IPS-18a (cell line): ENCODE measurements around the gene SERGEF.

Experiments
- H3K27ac ChIP-seq: one replicate; pipeline ENCODE4 v1.5.1; 2013; ENCODE audit warnings: low read length
- H3K27me3 ChIP-seq: one replicate; pipeline ENCODE4 v1.6.1; 2013; ENCODE audit warnings: mild to moderate bottlenecking, low read length; ENCODE audit not compliant: control insufficient read depth, insufficient read depth
- H3K36me3 ChIP-seq: one replicate; pipeline ENCODE4 v1.6.1; 2013; ENCODE audit warnings: low read depth, low read length; ENCODE audit not compliant: control insufficient read depth
- H3K4me1 ChIP-seq: one replicate; pipeline ENCODE4 v1.6.1; 2013; ENCODE audit warnings: low read depth, low read length; ENCODE audit not compliant: control insufficient read depth
- H3K4me3 ChIP-seq: one replicate; pipeline ENCODE4 v1.5.1; 2013; ENCODE audit warnings: low read length
- H3K9ac ChIP-seq: one replicate; pipeline ENCODE4 v1.6.1; 2013; ENCODE audit warnings: mild to moderate bottlenecking, low read length, moderate library complexity
- H3K9me3 ChIP-seq: one replicate; pipeline ENCODE4 v1.6.1; 2013; ENCODE audit warnings: low read depth, low read length; ENCODE audit not compliant: control insufficient read depth

SERGEF gene

DNA sequence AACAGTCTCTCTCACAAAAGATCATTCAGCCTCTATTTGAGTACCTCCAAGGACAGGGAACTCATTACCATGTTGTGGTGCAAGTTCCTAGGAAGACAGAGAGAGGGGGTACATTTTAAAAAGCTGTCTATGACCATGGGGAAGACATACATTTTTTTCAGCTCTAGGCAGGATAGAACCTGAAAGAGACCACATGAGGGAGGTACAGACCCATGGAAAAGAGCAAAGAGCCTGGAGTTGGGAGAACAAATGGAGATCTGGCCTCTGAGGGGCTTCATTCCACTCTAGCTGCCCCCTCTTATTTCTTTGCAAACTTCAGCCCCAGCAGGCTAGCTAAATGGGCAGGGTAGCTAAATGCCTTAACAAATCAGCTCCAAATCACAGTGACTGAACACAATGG is 241.9 kb downstream of the SERGEF start:
- Histone ChIP-seq H3K36me3 (no peaks in the 10 kb centered on the region), H3K27ac (no peak overlapping the region), H3K9ac (no peak overlapping the region), H3K27me3 (no peaks in the 10 kb centered on the region), H3K4me3 (no peak overlapping the region), H3K4me1 (no peaks in the 10 kb centered on the region), H3K9me3 (no peaks in the 10 kb centered on the region)

DNA sequence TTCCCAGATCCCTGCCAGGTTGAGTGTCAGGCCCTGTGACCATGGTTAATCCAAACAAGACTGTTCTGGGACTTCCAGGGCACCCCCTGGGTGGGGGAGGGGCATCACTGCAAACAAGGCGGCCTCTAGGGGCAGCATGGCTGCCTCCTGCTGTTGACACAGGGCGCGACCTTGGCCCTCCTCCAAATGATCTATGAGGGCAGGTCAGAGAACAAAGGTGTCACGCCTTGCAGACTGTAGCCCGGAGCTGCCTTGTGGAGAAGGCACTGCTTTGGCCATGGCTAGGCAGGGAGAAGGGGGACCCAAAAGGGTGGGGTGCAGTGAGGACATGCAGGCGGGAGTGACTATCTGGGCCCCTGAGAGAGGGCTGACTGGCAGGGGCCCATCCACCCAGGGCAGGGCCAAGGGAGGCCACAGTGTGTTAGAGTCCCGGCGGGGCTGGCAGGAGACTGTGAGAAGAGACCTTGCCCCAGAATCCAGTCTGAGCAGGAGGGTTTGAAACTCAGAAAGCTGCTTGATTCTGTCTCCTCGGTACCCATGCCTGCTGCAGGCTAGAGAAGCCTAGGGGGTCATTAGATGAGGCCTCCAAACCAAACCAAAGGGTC is 242.7 kb downstream of the SERGEF start:
- Histone ChIP-seq H3K4me1 (no peaks in the 10 kb centered on the region), H3K4me3 (no peak overlapping the region), H3K9me3 (no peaks in the 10 kb centered on the region), H3K9ac (no peak overlapping the region), H3K36me3 (no peaks in the 10 kb centered on the region), H3K27me3 (no peaks in the 10 kb centered on the region), H3K27ac (no peak overlapping the region)

DNA sequence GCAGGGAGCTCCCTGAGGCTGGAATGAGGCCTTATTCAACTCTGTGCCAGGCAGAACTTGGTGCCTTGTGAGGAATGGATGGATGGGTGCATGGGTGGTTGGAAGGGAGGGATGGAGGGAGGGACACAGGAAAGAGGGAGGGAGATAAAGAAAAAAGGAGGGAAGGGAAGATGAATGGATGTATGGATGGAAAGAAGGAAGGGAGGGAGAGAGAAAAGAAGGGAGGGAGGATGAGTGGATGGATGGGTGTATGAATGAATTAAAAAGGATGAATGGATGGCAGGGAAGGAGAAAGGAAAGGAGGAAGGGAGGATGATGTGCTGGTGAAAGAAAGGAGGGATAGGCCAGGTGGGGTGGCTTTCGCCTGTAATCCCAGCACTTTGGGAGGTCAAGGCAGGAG is 243.6 kb downstream of the SERGEF start:
- no peaks in the 10 kb centered on the region for H3K4me1 ChIP-seq
- H3K27me3 ChIP-seq: no peaks in the 10 kb centered on the region
- H3K36me3 ChIP-seq: no peaks in the 10 kb centered on the region
- H3K9me3 ChIP-seq: no peaks in the 10 kb centered on the region
- no peak overlapping the region for H3K27ac ChIP-seq
- no peak overlapping the region for H3K4me3 ChIP-seq
- no peak overlapping the region for H3K9ac ChIP-seq

- H3K27ac ChIP-seq: no peak overlapping the region
These were observed 244.3 kb downstream of the SERGEF start for GRCh38 chr11:17768547-17768946.

GRCh38 chr11:17767914-17768313 is 244.9 kb downstream of the SERGEF start:
- Histone ChIP-seq H3K4me1 (no peaks in the 10 kb centered on the region), H3K9ac (no peak overlapping the region), H3K9me3 (no peaks in the 10 kb centered on the region), H3K36me3 (no peaks in the 10 kb centered on the region), H3K27ac (no peak overlapping the region), H3K4me3 (no peak overlapping the region), H3K27me3 (no peaks in the 10 kb centered on the region)

More at GRCh38 chr11:17768547-17768946, 244.3 kb downstream of the SERGEF start:
- Histone ChIP-seq H3K9ac (no peak overlapping the region), H3K27me3 (no peaks in the 10 kb centered on the region), H3K4me3 (no peak overlapping the region), H3K4me1 (no peaks in the 10 kb centered on the region), H3K9me3 (no peaks in the 10 kb centered on the region), H3K36me3 (no peaks in the 10 kb centered on the region)

DNA sequence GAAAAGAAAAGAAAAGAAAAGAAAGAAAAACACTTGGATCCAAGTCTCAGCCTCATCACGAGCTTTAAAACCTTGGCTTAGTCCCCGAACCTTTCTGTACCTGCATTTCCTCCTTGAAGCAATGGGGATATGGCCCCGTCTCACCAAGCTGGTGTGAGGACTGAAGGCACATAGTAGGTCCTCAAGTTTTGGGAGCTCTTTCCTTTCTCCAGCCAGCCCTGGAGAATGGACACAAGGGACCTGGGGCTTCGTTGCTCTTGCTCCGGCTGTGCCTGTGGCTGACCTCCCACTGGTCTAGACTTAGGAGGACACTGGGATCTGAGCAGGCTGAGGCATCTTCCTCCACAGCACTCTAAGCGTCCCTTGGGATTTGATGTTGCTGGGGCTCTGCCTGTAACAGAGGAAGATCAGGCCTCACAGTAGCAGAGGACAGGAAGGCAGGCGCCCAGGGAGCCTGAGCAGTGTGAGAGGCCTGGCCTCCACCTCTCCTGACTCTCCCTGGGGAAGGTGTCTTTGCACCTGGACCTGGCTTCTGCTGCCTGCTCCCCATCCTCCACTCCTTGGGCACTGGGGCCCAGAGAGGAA is 245.5 kb downstream of the SERGEF start:
- H3K27ac ChIP-seq: no peak overlapping the region
- no peaks in the 10 kb centered on the region for H3K4me1 ChIP-seq
- H3K9ac ChIP-seq: no peak overlapping the region
- no peak overlapping the region for H3K4me3 ChIP-seq
- no peaks in the 10 kb centered on the region for H3K36me3 ChIP-seq
- no peaks in the 10 kb centered on the region for H3K27me3 ChIP-seq
- no peaks in the 10 kb centered on the region for H3K9me3 ChIP-seq

GRCh38 chr11:17766590-17766989 is 246.3 kb downstream of the SERGEF start:
- no peak overlapping the region for H3K9ac ChIP-seq
- H3K27ac ChIP-seq: no peak overlapping the region
- H3K27me3 ChIP-seq: no peaks in the 10 kb centered on the region
- H3K4me1 ChIP-seq: no peaks in the 10 kb centered on the region
- H3K4me3 ChIP-seq: no peak overlapping the region
- no peaks in the 10 kb centered on the region for H3K9me3 ChIP-seq
- H3K36me3 ChIP-seq: no peaks in the 10 kb centered on the region

DNA sequence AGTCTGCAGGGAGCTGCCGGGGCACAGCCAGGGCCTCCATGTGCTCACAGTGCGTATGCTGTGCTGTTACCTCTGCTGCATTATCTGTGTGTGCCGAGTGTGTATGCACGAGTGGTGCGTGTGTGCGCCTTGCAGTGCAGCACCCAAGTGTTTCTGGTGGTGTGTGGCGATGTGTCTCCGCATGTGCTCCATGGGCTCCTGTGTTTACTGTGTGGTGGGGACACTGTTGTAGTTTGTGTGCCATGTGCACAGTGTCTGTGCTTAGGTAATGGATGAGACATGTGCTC is 246.8 kb downstream of the SERGEF start:
- H3K9ac ChIP-seq: no peak overlapping the region
- no peaks in the 10 kb centered on the region for H3K4me1 ChIP-seq
- H3K9me3 ChIP-seq: no peaks in the 10 kb centered on the region
- no peaks in the 10 kb centered on the region for H3K27me3 ChIP-seq
- H3K27ac ChIP-seq: no peak overlapping the region
- no peak overlapping the region for H3K4me3 ChIP-seq
- no peaks in the 10 kb centered on the region for H3K36me3 ChIP-seq

- H3K27ac ChIP-seq: no peak overlapping the region
- no peaks in the 10 kb centered on the region for H3K4me1 ChIP-seq
These were observed 247.3 kb downstream of the SERGEF start for GRCh38 chr11:17765356-17766072.

DNA sequence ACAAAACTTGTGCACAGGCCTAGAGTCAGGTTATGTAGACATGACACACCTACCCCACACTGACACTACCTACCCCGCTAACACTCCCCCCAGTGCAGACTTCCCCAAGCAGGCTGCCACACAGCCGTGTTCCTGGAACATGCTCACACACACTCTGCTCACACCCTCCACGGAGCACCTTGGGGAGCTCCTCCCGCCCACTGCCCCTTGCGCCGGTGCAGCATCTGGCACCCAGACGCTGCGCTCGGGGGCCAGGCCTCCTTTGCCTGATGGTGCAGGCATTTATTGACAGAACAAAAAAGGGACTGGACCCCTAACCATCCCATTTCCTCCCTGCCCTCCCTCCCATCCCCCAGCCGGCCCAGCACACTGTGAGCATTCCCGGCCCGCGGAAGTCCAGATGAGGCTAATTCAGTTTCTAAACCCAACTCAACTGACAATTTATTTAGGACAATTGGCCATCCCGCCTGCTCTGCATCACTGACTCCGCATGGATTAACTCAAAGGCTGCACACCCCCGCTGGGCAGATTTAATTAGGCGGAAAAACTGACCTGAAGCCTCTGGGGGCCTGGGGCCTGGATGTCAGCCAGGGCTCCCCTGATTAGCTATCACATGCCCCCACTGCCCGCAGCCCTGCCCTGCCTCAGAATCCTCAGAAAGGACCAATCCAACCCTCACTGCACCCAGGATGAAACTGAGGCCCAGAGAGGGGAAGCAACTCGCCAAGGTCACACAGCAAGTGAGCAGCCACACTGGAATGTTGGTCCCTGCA is 248.2 kb downstream of the SERGEF start:
- no peak overlapping the region for H3K4me3 ChIP-seq
- no peaks in the 10 kb centered on the region for H3K9me3 ChIP-seq
- H3K9ac ChIP-seq: no peak overlapping the region
- no peak overlapping the region for H3K27ac ChIP-seq
- no peaks in the 10 kb centered on the region for H3K27me3 ChIP-seq
- H3K4me1 ChIP-seq: no peaks in the 10 kb centered on the region
- H3K36me3 ChIP-seq: no peaks in the 10 kb centered on the region

More at GRCh38 chr11:17765356-17766072, 247.3 kb downstream of the SERGEF start:
- H3K27me3 ChIP-seq: no peaks in the 10 kb centered on the region
- no peak overlapping the region for H3K4me3 ChIP-seq
- no peaks in the 10 kb centered on the region for H3K36me3 ChIP-seq
- no peak overlapping the region for H3K9ac ChIP-seq
- H3K9me3 ChIP-seq: no peaks in the 10 kb centered on the region

DNA sequence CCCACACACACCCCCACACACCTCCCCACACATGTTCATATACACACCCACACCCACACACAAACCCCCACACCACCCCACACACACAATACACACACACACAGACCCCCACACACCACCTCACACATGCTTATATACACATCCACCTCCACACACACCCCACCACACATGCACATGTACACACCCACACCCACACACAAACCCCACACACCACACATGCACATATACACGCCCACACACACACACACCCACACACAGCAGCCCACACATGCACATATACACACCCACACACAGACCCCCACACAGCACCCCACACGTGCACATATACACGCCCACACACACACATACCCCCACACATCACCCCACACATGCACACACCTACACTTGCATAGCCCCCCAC is 249.1 kb downstream of the SERGEF start:
- H3K4me1 ChIP-seq: no peaks in the 10 kb centered on the region

More for the DNA sequence above, 249.1 kb downstream of the SERGEF start:
- Histone ChIP-seq H3K9me3 (no peaks in the 10 kb centered on the region), H3K36me3 (no peaks in the 10 kb centered on the region), H3K4me3 (no peak overlapping the region), H3K27ac (no peak overlapping the region), H3K27me3 (no peaks in the 10 kb centered on the region), H3K9ac (no peak overlapping the region)
